HCT116 (cell line): Measurements from ENCODE around the gene KIF26B. TPM values are rescaled to one million over a fixed set of nuclear protein-coding genes. Genes with fewer than 3 reads are reported as not detected.

Experiments used
- ATAC-seq: fragments of 200-7000 bp; cut with Tn5 transposase; 2 replicates; pipeline ENCODE4 v1.9.1; 2020; ENCODE audit warnings: mild to moderate bottlenecking, moderate library complexity
- BruUV-seq: library from RNA; stranded (reverse); fragments of 400-500 nt; replicated peaks from 2 replicates; lab custom pipeline; 2021; lab: Mats Ljungman, UMichigan
- CTCF ChIA-PET: fragments of 300-600 bp; sonication (Branson Sonifier 250); formaldehyde crosslinking; loops from one replicate; lab custom pipeline; 2021; ENCODE audit warnings: antibody characterized with exemption; lab: Charles Lee
- POLR2A ChIA-PET: fragments of 300-600, 350-600 bp; sonication (Branson Sonifier 250); formaldehyde crosslinking; loops from one replicate; lab custom pipeline; 2021; ENCODE audit warnings: antibody characterized with exemption; lab: Charles Lee
- RAD21 ChIA-PET, 2 experiments: fragments of 300-600 bp; sonication (Branson Sonifier 250); formaldehyde crosslinking; loops; one replicate each; lab custom pipeline; 2023; ENCODE audit warnings: low total read pairs in 2 of 2; ENCODE audit not compliant: uncharacterized antibody in 2 of 2, unreplicated experiment in 2 of 2, low non-redundant PET in 1 of 2; lab: Charles Lee
- DNase-seq: peaks from one replicate; pipeline ENCODE4 v3.0.0-alpha.2; 2010; ENCODE audit warnings: low read depth, low spot score
- H2AFZ ChIP-seq: fragments of 200-600 bp; shearing (Covaris generic), sonication (generic); 2 replicates; pipeline ENCODE4 v1.6.1; 2017; ENCODE audit warnings: low read depth, mixed run types, mixed read lengths, antibody characterized with exemption, low read length; ENCODE audit not compliant: poor library complexity, severe bottlenecking
- H3K27ac ChIP-seq: 2 replicates; pipeline ENCODE4 v1.5.1; 2012; ENCODE audit warnings: low read depth, low read length
- H3K27me3 ChIP-seq: fragments of 200-600 bp; sonication (generic); 2 replicates; pipeline ENCODE4 v1.6.1; 2016; ENCODE audit warnings: mixed run types, low read length, mixed read lengths; ENCODE audit not compliant: insufficient read depth
- H3K36me3 ChIP-seq, 2 experiments: fragments of 200-500 bp in 1 of 2; fragments of 200-600 bp in 1 of 2; sonication (Bioruptor generic) in 1 of 2; sonication (generic) in 1 of 2; 2 replicates each; pipeline versions ENCODE4 v1.5.1 to v1.6.1; 2014 to 2016; ENCODE audit warnings: low read length in 2 of 2, inconsistent platforms in 1 of 2, mixed read lengths in 1 of 2, mixed run types in 1 of 2; ENCODE audit not compliant: insufficient read depth in 2 of 2, control insufficient read depth in 1 of 2
- H3K4me1 ChIP-seq, 2 experiments: fragments of 200-600 bp in 1 of 2; sonication (generic) in 1 of 2; 2 replicates each; pipeline versions ENCODE4 v1.5.1 to v1.6.1; 2012 to 2017; ENCODE audit warnings: low read length in 2 of 2, inconsistent platforms in 1 of 2, mild to moderate bottlenecking in 1 of 2, mixed read lengths in 1 of 2, mixed run types in 1 of 2, moderate library complexity in 1 of 2; ENCODE audit not compliant: insufficient read depth in 2 of 2, control insufficient read depth in 1 of 2
- H3K4me2 ChIP-seq: fragments of 200-600 bp; sonication (generic); 2 replicates; pipeline ENCODE4 v1.6.1; 2017; ENCODE audit warnings: mixed run types, low read length, mixed read lengths
- H3K4me3 ChIP-seq, 2 experiments: fragments of 200-600 bp in 1 of 2; sonication (generic) in 1 of 2; replicated peaks in 1 of 2; 2 replicates each; pipeline ENCODE4 v1.5.1; 2011 to 2016; ENCODE audit warnings: low read length in 2 of 2, control low read depth in 1 of 2, low read depth in 1 of 2, mild to moderate bottlenecking in 1 of 2, mixed read lengths in 1 of 2, mixed run types in 1 of 2
- H3K79me2 ChIP-seq: fragments of 200-600 bp; sonication (generic); 2 replicates; pipeline ENCODE4 v1.6.1; 2017; ENCODE audit warnings: mild to moderate bottlenecking, mixed run types, low read length, moderate library complexity, mixed read lengths; ENCODE audit not compliant: insufficient read depth
- H3K9ac ChIP-seq: fragments of 200-600 bp; sonication (generic); 2 replicates; pipeline ENCODE4 v1.6.1; 2016; ENCODE audit warnings: low read length, mixed read lengths
- H3K9me2 ChIP-seq: fragments of 200-600 bp; sonication (generic), shearing (Covaris generic); 2 replicates; pipeline ENCODE4 v1.6.1; 2017; ENCODE audit warnings: mixed run types, mild to moderate bottlenecking, moderate library complexity; ENCODE audit not compliant: insufficient read depth
- H3K9me3 ChIP-seq, 2 experiments: fragments of 200-500 bp in 1 of 2; fragments of 200-600 bp in 1 of 2; sonication (Bioruptor generic) in 1 of 2; sonication (generic) in 1 of 2; 2 replicates each; pipeline ENCODE4 v1.6.1; 2014 to 2017; ENCODE audit warnings: low read length in 2 of 2, mixed read lengths in 2 of 2, inconsistent platforms in 1 of 2, low read depth in 1 of 2, mild to moderate bottlenecking in 1 of 2, mixed run types in 1 of 2, moderate library complexity in 1 of 2; ENCODE audit not compliant: control insufficient read depth in 1 of 2, insufficient read depth in 1 of 2
- H4K20me1 ChIP-seq: fragments of 200-600 bp; sonication (generic), shearing (Covaris generic); 2 replicates; pipeline ENCODE4 v1.6.1; 2017; ENCODE audit warnings: mixed run types, mild to moderate bottlenecking, moderate library complexity; ENCODE audit not compliant: insufficient read depth
- ATF3 ChIP-seq: IDR thresholded peaks from 2 replicates; pipeline ENCODE4 v1.6.1; 2012
- CBX3 ChIP-seq: IDR thresholded peaks from 2 replicates; pipeline ENCODE4 v1.6.1; 2012; ENCODE audit warnings: low read depth
- CEBPB ChIP-seq: IDR thresholded peaks from 2 replicates; pipeline ENCODE4 v1.6.1; 2012; ENCODE audit warnings: low read depth
- CTCF ChIP-seq, 3 experiments: fragments of 200-600 bp in 1 of 3; sonication (generic) in 1 of 3; IDR thresholded peaks in 2 of 3; conservative IDR thresholded peaks in 1 of 3; 2 replicates each; pipeline ENCODE4 v1.5.1; 2012 to 2017; ENCODE audit warnings: low read depth in 2 of 3, low read length in 2 of 3, antibody characterized with exemption in 1 of 3, borderline replicate concordance in 1 of 3, control low read depth in 1 of 3, mild to moderate bottlenecking in 1 of 3, mixed read lengths in 1 of 3, mixed run types in 1 of 3, moderate library complexity in 1 of 3; ENCODE audit not compliant: insufficient read depth in 1 of 3
- EGR1 ChIP-seq: IDR thresholded peaks from 2 replicates; pipeline ENCODE4 v1.6.1; 2012; ENCODE audit warnings: low read depth
- ELF1 ChIP-seq: IDR thresholded peaks from 2 replicates; pipeline ENCODE4 v1.6.1; 2012; ENCODE audit warnings: low read depth, borderline replicate concordance
- EZH2phosphoT487 ChIP-seq: fragments of 200-600 bp; IDR thresholded peaks from 2 replicates; pipeline ENCODE4 v1.6.1; 2018; ENCODE audit warnings: antibody characterized with exemption, borderline replicate concordance
- JUND ChIP-seq: IDR thresholded peaks from 2 replicates; pipeline ENCODE4 v1.6.1; 2012
- MAX ChIP-seq: IDR thresholded peaks from 2 replicates; pipeline ENCODE4 v1.6.1; 2012
- POLR2A ChIP-seq: IDR thresholded peaks from 2 replicates; pipeline ENCODE4 v1.7.0; 2011; ENCODE audit warnings: borderline replicate concordance; ENCODE audit not compliant: insufficient read depth, insufficient read length; ENCODE audit errors: extremely low read depth
- POLR2AphosphoS5 ChIP-seq: IDR thresholded peaks from 2 replicates; pipeline ENCODE4 v1.6.1; 2011; ENCODE audit warnings: mild to moderate bottlenecking, low read depth, low read length, moderate library complexity
- RAD21 ChIP-seq: IDR thresholded peaks from 2 replicates; pipeline ENCODE4 v1.6.1; 2012; ENCODE audit warnings: low read depth, mild to moderate bottlenecking
- REST ChIP-seq: IDR thresholded peaks from 2 replicates; pipeline ENCODE4 v1.6.1; 2012; ENCODE audit warnings: low read depth
- SIN3A ChIP-seq: IDR thresholded peaks from 2 replicates; pipeline ENCODE4 v1.6.1; 2012; ENCODE audit warnings: low read depth
- SP1 ChIP-seq: IDR thresholded peaks from 2 replicates; pipeline ENCODE4 v1.6.1; 2012; ENCODE audit warnings: low read depth
- SRF ChIP-seq: IDR thresholded peaks from 2 replicates; pipeline ENCODE4 v1.6.1; 2012; ENCODE audit warnings: low read depth
- TCF7L2 ChIP-seq: IDR thresholded peaks from 2 replicates; pipeline ENCODE4 v1.7.0; 2011; ENCODE audit warnings: borderline replicate concordance, inconsistent platforms; ENCODE audit not compliant: insufficient read depth, insufficient read length; ENCODE audit errors: extremely low read depth
- YY1 ChIP-seq: IDR thresholded peaks from 2 replicates; pipeline ENCODE4 v1.6.1; 2011; ENCODE audit warnings: low read length, low read depth, moderate library complexity, mild to moderate bottlenecking; ENCODE audit not compliant: insufficient replicate concordance; ENCODE audit errors: extremely low read depth
- intact Hi-C: fragments of 100-400 bp; cut with micrococcal nuclease; formaldehyde crosslinking; loops from 2 replicates; pipeline ENCODE4 v1.10.0; 2022
- total RNA-seq: library from RNA; stranded (reverse); gene quantifications from one replicate; pipeline ENCODE4 v1.2.1, GENCODE V29; 2021; ENCODE audit not compliant: unreplicated experiment
- TF ChIP-seq, protein P1 (sequence below): IDR thresholded peaks from 2 replicates; pipeline ENCODE4 v1.6.1; 2011; ENCODE audit warnings: mild to moderate bottlenecking, low read length, moderate library complexity; ENCODE audit not compliant: insufficient replicate concordance; ENCODE audit errors: extremely low read depth

The KIF26B gene
- total RNA-seq, 1 experiment from 2014 or later = 0.49 TPM

- Histone ChIP-seq H3K9me2 (no peaks in the 10 kb centered on the region), H3K36me3 (no peaks in the 10 kb centered on the region), H3K9me3 (no peaks in the 10 kb centered on the region), H3K4me1 (no peaks in the 10 kb centered on the region), H3K4me3 (no peak overlapping the region), H3K79me2 (no peaks in the 10 kb centered on the region), H3K9ac (no peak overlapping the region), H3K27me3 (peaks cover 37% of the 10 kb centered on the region), H2AFZ (no peak overlapping the region), H4K20me1 (no peaks in the 10 kb centered on the region), H3K27ac (no peak overlapping the region), H3K4me2 (no peak overlapping the region)
- TF ChIP-seq SIN3A = no peak
- no peak for TF ChIP-seq RAD21
- TF ChIP-seq JUND = no peak
- no peak for TF ChIP-seq EZH2phosphoT487
- TF ChIP-seq EGR1 = no peak
- no peak for TF ChIP-seq SRF
- TF ChIP-seq POLR2A = no peak
- TF ChIP-seq ELF1 = no peak
- no peak for TF ChIP-seq REST
- TF ChIP-seq CEBPB = no peak
- TF ChIP-seq, protein P1, sequence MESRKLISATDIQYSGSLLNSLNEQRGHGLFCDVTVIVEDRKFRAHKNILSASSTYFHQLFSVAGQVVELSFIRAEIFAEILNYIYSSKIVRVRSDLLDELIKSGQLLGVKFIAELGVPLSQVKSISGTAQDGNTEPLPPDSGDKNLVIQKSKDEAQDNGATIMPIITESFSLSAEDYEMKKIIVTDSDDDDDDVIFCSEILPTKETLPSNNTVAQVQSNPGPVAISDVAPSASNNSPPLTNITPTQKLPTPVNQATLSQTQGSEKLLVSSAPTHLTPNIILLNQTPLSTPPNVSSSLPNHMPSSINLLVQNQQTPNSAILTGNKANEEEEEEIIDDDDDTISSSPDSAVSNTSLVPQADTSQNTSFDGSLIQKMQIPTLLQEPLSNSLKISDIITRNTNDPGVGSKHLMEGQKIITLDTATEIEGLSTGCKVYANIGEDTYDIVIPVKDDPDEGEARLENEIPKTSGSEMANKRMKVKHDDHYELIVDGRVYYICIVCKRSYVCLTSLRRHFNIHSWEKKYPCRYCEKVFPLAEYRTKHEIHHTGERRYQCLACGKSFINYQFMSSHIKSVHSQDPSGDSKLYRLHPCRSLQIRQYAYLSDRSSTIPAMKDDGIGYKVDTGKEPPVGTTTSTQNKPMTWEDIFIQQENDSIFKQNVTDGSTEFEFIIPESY = no peak
- no peak for TF ChIP-seq ATF3
- no peak for TF ChIP-seq TCF7L2
- TF ChIP-seq MAX = no peak
- no peak for TF ChIP-seq YY1
- no peak for TF ChIP-seq CTCF (IDR thresholded peaks at IDR 0.05 in 2 of 3, conservative IDR thresholded peaks at IDR 0.05 in 1 of 3; ENCODE audit: borderline replicate concordance in 1 of 3, insufficient read depth in 1 of 3, low read depth in 2 of 3, low read length in 2 of 3)
- no peak for TF ChIP-seq CBX3
- TF ChIP-seq POLR2AphosphoS5 = no peak
- no peak for TF ChIP-seq SP1
- no peak for ATAC-seq
- ChIA-PET CTCF (no interaction called here), POLR2A (no interaction called here), RAD21 (no interaction called here)
- BruUV-seq = no TSS peak
- intact Hi-C loops = no loop called here
- no peak for DNase-seq
Observed at GRCh38 chr1:245461681-245462080, 306.9 kb downstream of the KIF26B start.
